SU-DHL-6 (cell line): ENCODE data around the gene TBC1D9B.

Source experiments
- CTCF ChIP-seq: fragments of 200-600 bp; sonication (generic); IDR thresholded peaks from one replicate; pipeline ENCODE4 v1.5.1; 2017; ENCODE audit warnings: antibody characterized with exemption, mild to moderate bottlenecking, low read length, moderate library complexity; ENCODE audit not compliant: insufficient read depth, poor library complexity, severe bottlenecking
- EZH2phosphoT487 ChIP-seq: fragments of 200-600 bp; sonication (generic), shearing (Covaris generic); conservative IDR thresholded peaks from 2 replicates; pipeline ENCODE4 v1.6.1; 2018; ENCODE audit warnings: mild to moderate bottlenecking, antibody characterized with exemption, low read length, moderate library complexity, mixed read lengths

GRCh38 chr5:179815491-179816249 is 92.0 kb downstream of the TBC1D9B start:
- TF ChIP-seq CTCF (no peak), EZH2phosphoT487 (no peak)
